Measurements from ENCODE around the gene VSTM1.

The VSTM1 gene

GRCh38 chr19:53992815-53993214 is 70.9 kb downstream of the VSTM1 start:
- TF ChIP-seq, protein P1, sequence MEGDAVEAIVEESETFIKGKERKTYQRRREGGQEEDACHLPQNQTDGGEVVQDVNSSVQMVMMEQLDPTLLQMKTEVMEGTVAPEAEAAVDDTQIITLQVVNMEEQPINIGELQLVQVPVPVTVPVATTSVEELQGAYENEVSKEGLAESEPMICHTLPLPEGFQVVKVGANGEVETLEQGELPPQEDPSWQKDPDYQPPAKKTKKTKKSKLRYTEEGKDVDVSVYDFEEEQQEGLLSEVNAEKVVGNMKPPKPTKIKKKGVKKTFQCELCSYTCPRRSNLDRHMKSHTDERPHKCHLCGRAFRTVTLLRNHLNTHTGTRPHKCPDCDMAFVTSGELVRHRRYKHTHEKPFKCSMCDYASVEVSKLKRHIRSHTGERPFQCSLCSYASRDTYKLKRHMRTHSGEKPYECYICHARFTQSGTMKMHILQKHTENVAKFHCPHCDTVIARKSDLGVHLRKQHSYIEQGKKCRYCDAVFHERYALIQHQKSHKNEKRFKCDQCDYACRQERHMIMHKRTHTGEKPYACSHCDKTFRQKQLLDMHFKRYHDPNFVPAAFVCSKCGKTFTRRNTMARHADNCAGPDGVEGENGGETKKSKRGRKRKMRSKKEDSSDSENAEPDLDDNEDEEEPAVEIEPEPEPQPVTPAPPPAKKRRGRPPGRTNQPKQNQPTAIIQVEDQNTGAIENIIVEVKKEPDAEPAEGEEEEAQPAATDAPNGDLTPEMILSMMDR (IDR thresholded peaks at IDR 0.05; ENCODE audit: low read depth, low read length), result no peak
- in situ Hi-C loops (cut with HindIII; ENCODE audit: low sequenced_read_pairs), result no loop called here
- DNase-seq (ENCODE audit: low read depth, low spot score), result no peak
- no peak overlapping the region for H3K4me3 ChIP-seq (ENCODE audit: low read depth, low read length)

GRCh38 chr19:53992211-53992610 is 71.5 kb downstream of the VSTM1 start:
- no peak overlapping the region for H3K4me3 ChIP-seq (ENCODE audit: low read depth, low read length)
- TF ChIP-seq, protein P1 (IDR thresholded peaks at IDR 0.05; ENCODE audit: low read depth, low read length), result no peak
- in situ Hi-C loops (cut with HindIII; ENCODE audit: low sequenced_read_pairs), result no loop called here
- no peak for DNase-seq (ENCODE audit: low read depth, low spot score)

DNA sequence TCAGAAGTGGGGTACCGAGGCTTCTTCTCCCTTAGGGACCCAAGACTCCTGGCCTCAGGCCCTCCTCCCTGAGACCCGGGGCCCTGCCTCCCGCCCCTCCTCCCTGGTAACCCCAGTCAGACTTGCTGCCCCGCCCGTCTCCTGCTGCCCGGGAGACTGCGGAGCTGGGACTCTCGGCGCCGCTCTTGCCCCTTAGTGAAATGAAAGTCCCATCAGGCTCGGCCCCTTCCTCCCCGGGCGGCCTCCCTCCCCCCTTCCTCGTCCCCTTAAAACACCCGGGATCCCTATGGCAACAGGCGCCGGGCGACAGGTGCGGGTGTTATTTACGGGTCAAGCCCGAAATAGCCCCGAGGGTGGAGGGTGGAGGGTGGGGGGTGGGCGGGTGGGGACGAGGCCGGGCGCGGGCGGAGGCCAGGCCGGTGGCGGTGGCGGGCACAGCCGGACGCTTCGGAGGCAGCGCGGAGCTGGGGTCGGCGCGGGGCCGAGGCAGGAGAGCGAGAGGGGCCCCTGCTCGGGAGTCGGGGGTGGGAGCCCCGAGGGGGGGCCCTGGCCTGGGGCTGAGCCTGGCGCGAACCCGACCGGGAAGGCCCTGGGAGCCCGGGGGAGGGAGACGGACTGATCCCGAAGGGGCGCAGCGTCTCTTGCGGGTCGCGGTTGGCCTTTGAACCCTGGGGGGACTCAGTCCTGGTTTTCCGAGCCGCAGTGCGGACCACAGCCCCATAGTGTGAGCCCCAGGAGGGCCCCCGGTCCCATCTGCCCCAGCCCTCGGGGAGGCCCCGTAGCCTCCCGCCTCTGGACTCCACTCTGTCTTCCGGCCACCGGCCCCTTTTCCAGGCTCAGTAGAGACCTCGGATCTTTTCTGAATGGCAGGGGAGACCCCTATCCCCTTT is 72.2 kb downstream of the VSTM1 start, which contains the start of gene CACNG6:
Gene CACNG6, plus strand, starts transcription at position 414 of the 890 bp plus-strand sequence. CDS start 1,241 bp downstream, outside the sequence.
- no peak for DNase-seq (ENCODE audit: low read depth, low spot score)
- in situ Hi-C loops (cut with HindIII; ENCODE audit: low sequenced_read_pairs), result no loop called here
- TF ChIP-seq, protein P1 (IDR thresholded peaks at IDR 0.05; ENCODE audit: low read depth, low read length), result no peak
- peak within 1 kb of the TSS; percentile 27 for H3K4me3 ChIP-seq (ENCODE audit: low read depth, low read length)

All from astrocyte of the spinal cord (primary cell).